ENCODE data around the gene DGKQ.

Gene DGKQ

DNA sequence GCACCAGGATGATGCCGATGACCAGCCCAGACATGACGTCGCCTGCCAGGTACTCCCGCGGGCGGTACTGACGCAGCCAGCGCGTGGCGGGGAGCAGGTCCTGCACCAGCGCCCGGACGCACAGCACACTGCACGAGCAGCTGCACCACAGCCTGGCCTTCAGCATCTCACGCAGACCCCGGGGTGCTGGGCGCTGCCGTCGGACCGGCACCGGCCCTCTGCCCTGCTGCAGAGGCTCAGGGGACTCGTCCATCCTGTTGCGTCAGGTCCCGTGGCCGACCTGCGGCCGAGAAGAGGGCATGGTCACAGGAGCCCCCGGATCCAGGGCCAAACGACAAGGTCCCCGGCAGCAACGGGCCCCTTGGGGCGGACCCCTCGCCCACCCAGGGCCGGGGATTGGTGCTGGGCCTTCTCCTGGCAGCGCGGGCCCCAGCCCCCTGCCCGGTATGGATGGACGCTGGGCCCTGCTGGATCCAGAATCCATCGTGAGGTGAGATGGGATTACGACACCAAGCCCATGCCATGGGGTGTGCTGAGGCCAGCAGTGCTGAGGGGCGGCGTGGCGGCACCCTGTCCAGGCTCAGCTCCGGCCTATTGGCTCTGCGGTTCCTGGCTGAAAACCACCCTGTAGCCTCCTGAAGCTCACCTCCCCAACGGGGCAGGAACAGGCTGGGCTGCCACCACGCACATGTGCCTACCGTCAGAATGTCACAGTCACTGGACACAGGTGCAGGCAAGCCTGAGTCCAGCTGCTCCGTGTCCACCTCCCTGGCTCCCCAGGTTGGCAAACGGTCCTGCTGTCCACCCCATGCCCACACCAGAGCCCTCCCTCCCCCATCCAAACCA lies 18.3 kb upstream of the DGKQ start:
- no peak for DNase-seq
- Histone ChIP-seq H3K27me3 (peaks cover 21% of the 10 kb centered on the region), H3K4me1 (no peaks in the 10 kb centered on the region), H3K36me3 (no peaks in the 10 kb centered on the region), H3K9me3 (no peaks in the 10 kb centered on the region), H3K4me3 (ENCODE audit: low read depth, low read length) (no peak overlapping the region)
- TF ChIP-seq, protein P1, sequence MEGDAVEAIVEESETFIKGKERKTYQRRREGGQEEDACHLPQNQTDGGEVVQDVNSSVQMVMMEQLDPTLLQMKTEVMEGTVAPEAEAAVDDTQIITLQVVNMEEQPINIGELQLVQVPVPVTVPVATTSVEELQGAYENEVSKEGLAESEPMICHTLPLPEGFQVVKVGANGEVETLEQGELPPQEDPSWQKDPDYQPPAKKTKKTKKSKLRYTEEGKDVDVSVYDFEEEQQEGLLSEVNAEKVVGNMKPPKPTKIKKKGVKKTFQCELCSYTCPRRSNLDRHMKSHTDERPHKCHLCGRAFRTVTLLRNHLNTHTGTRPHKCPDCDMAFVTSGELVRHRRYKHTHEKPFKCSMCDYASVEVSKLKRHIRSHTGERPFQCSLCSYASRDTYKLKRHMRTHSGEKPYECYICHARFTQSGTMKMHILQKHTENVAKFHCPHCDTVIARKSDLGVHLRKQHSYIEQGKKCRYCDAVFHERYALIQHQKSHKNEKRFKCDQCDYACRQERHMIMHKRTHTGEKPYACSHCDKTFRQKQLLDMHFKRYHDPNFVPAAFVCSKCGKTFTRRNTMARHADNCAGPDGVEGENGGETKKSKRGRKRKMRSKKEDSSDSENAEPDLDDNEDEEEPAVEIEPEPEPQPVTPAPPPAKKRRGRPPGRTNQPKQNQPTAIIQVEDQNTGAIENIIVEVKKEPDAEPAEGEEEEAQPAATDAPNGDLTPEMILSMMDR (IDR thresholded peaks at IDR 0.05; ENCODE audit: low read depth, low read length) = no peak

GRCh38 chr4:990746-991367 lies 17.5 kb upstream of the DGKQ start:
- Histone ChIP-seq H3K27me3 (peaks cover 18% of the 10 kb centered on the region), H3K4me1 (no peaks in the 10 kb centered on the region), H3K4me3 (ENCODE audit: low read depth, low read length) (no peak overlapping the region), H3K36me3 (no peaks in the 10 kb centered on the region), H3K9me3 (no peaks in the 10 kb centered on the region)
- TF ChIP-seq, protein P1 (IDR thresholded peaks at IDR 0.05; ENCODE audit: low read depth, low read length) = no peak
- no peak for DNase-seq

GRCh38 chr4:989722-990471 lies 16.5 kb upstream of the DGKQ start:
- H3K27me3 ChIP-seq = peaks cover 14% of the 10 kb centered on the region
- peak; percentile 11 for DNase-seq
- H3K9me3 ChIP-seq = no peaks in the 10 kb centered on the region
- TF ChIP-seq, protein P1 (IDR thresholded peaks at IDR 0.05; ENCODE audit: low read depth, low read length) = no peak
- no peaks in the 10 kb centered on the region for H3K4me1 ChIP-seq
- no peaks in the 10 kb centered on the region for H3K36me3 ChIP-seq
- H3K4me3 ChIP-seq (ENCODE audit: low read depth, low read length) = no peak overlapping the region

GRCh38 chr4:988726-989721 lies 15.7 kb upstream of the DGKQ start:
- Histone ChIP-seq H3K27me3 (peaks cover 14% of the 10 kb centered on the region), H3K9me3 (no peaks in the 10 kb centered on the region), H3K4me1 (no peaks in the 10 kb centered on the region), H3K36me3 (no peaks in the 10 kb centered on the region), H3K4me3 (ENCODE audit: low read depth, low read length) (no peak overlapping the region)
- TF ChIP-seq, protein P1 (IDR thresholded peaks at IDR 0.05; ENCODE audit: low read depth, low read length) = no peak
- DNase-seq = peak; percentile 9

GRCh38 chr4:987624-988513 lies 14.5 kb upstream of the DGKQ start:
- Histone ChIP-seq H3K9me3 (no peaks in the 10 kb centered on the region), H3K4me3 (ENCODE audit: low read depth, low read length) (no peak overlapping the region), H3K27me3 (peaks cover 14% of the 10 kb centered on the region), H3K36me3 (no peaks in the 10 kb centered on the region), H3K4me1 (no peaks in the 10 kb centered on the region)
- DNase-seq = peak; percentile 12
- TF ChIP-seq, protein P1 (IDR thresholded peaks at IDR 0.05; ENCODE audit: low read depth, low read length) = no peak
